Sigmoid colon (tissue), 7 donors: ENCODE results near the gene SLFNL1. TPM values are rescaled to one million over a fixed set of nuclear protein-coding genes. Genes with fewer than 3 reads are reported as not detected.
A peak's percentile ranks its signal among the peaks of the same experiment; 100 is the strongest.

ENCODE experiments used
- DNase-seq: peaks from one replicate; pipeline ENCODE4 v3.0.0-alpha.2; 2019
- H3K27ac ChIP-seq, 4 donors: fragments of 200-600 bp; sonication (generic); one replicate each; pipeline ENCODE4 v1.5.1; 2016 to 2019; ENCODE audit warnings: mild to moderate bottlenecking in 1 of 4
- H3K27me3 ChIP-seq, 3 donors: fragments of 200-600 bp; sonication (generic); one replicate each; pipeline ENCODE4 v1.5.1; 2019; ENCODE audit warnings: mild to moderate bottlenecking in 1 of 3
- H3K36me3 ChIP-seq, 4 donors: fragments of 200-600 bp; sonication (generic); one replicate each; pipeline ENCODE4 v1.5.1; 2016 to 2019
- H3K4me1 ChIP-seq, 4 donors: fragments of 200-600 bp; sonication (generic); one replicate each; pipeline ENCODE4 v1.5.1; 2017 to 2019
- H3K4me3 ChIP-seq, 4 donors: fragments of 200-600 bp; sonication (generic); one replicate each; pipeline ENCODE4 v1.5.1; 2017 to 2019; ENCODE audit warnings: mild to moderate bottlenecking in 2 of 4, moderate library complexity in 1 of 4
- H3K9me3 ChIP-seq, 4 donors: fragments of 200-600 bp in 3 of 4; sonication (generic) in 3 of 4; one replicate each; pipeline versions ENCODE4 v1.5.1 to v1.6.1; 2013 to 2019
- CTCF ChIP-seq, 4 experiments: fragments of 450-650 bp in 3 of 4; fragments of 200-600 bp in 1 of 4; IDR thresholded peaks; one replicate each; pipeline ENCODE4 v1.5.1; 2016 to 2019; ENCODE audit warnings: antibody characterized with exemption in 4 of 4, mild to moderate bottlenecking in 3 of 4, moderate library complexity in 2 of 4
- EP300 ChIP-seq, 4 donors: sonication (generic); formaldehyde crosslinking; IDR thresholded peaks; one replicate each; pipeline ENCODE4 v1.6.1; 2017; ENCODE audit warnings: antibody characterized with exemption in 4 of 4
- POLR2A ChIP-seq, 2 donors: fragments of 450-650 bp; IDR thresholded peaks; one replicate each; pipeline ENCODE4 v1.6.1; 2016; ENCODE audit warnings: antibody characterized with exemption in 2 of 2, mild to moderate bottlenecking in 2 of 2, moderate library complexity in 2 of 2
- POLR2AphosphoS5 ChIP-seq, 4 donors: sonication (generic); formaldehyde crosslinking; IDR thresholded peaks; one replicate each; pipeline ENCODE4 v1.6.1; 2017; ENCODE audit warnings: antibody characterized with exemption in 4 of 4
- WGBS, 2 donors: extraction: QIAGEN DNeasy Blood & Tissue Kit; methylation state at CpG; one replicate each; pipeline ENCODE4 v1.1.7; 2013; 5-methylcytosine and 5-hydroxymethylcytosine counted together
- intact Hi-C: fragments of 100-400 bp; cut with DNase I; formaldehyde crosslinking; loops from one replicate; pipeline ENCODE4 v1.15.1; 2023
- polyA plus RNA-seq, 3 donors: library from polyadenylated mRNA; stranded (reverse); fragments of 200-250 nt; gene quantifications; one replicate each; pipeline ENCODE4 v1.2.3, GENCODE V29; 2013
- total RNA-seq, 4 donors: library from RNA; depleted of rRNA; stranded (reverse); fragments of >200 nt; gene quantifications; one replicate each; pipeline ENCODE4 v1.1.0, GENCODE V29; 2016
- donor health status: healthy with polysubstance abuse.
- donor health status: Bipolar disorder and iron deficiency.
- donor health status: healthy.

Gene SLFNL1
- total and polyA plus RNA-seq, 7 donors = 0.28 to 0.99 (median 0.36) TPM; not detected in 2

GRCh38 chr1:40973912-40974311 is 47.6 kb downstream of the SLFNL1 start:
- Histone ChIP-seq H3K4me3 (no peak overlapping the region), H3K27ac (no peak overlapping the region), H3K9me3 (no peaks in the 10 kb centered on the region), H3K4me1 (peaks cover 0 to 8% (median 1%) of the 10 kb centered on the region in 4 donors), H3K36me3 (no peaks in the 10 kb centered on the region), H3K27me3 (no peaks in the 10 kb centered on the region)
- WGBS, 2 donors = 45 to 59% methylated on average over 2 of the region's 2 CpGs
- intact Hi-C loops = no loop called here
- no peak for TF ChIP-seq CTCF (IDR thresholded peaks at IDR 0.05)
- TF ChIP-seq POLR2AphosphoS5 (IDR thresholded peaks at IDR 0.05) = no peak
- TF ChIP-seq POLR2A (IDR thresholded peaks at IDR 0.05) = no peak
- TF ChIP-seq EP300 (IDR thresholded peaks at IDR 0.05) = no peak
- no peak for DNase-seq

- Histone ChIP-seq H3K4me1 (peaks cover 0 to 18% (median 15%) of the 10 kb centered on the region in 4 donors), H3K36me3 (no peaks in the 10 kb centered on the region), H3K4me3 (no peak overlapping the region), H3K9me3 (no peaks in the 10 kb centered on the region), H3K27me3 (no peaks in the 10 kb centered on the region), H3K27ac (no peak overlapping the region)
- WGBS, 2 donors = 54 to 68% methylated on average over 1 of the region's 1 CpG
- no peak for TF ChIP-seq EP300 (IDR thresholded peaks at IDR 0.05)
- no peak for TF ChIP-seq CTCF (IDR thresholded peaks at IDR 0.05)
- TF ChIP-seq POLR2A (IDR thresholded peaks at IDR 0.05) = no peak
- TF ChIP-seq POLR2AphosphoS5 (IDR thresholded peaks at IDR 0.05) = no peak
- intact Hi-C loops = no loop called here
- DNase-seq = peak; percentile 19
Observed at GRCh38 chr1:40971966-40972365, 49.6 kb downstream of the SLFNL1 start.

- no peaks in the 10 kb centered on the region for H3K9me3 ChIP-seq
- peak overlapping the region in 1 of 4 donors; percentile 88 for H3K27ac ChIP-seq
- peaks cover 0 to 30% (median 20%) of the 10 kb centered on the region in 4 donors for H3K4me1 ChIP-seq
- intact Hi-C loops = no loop called here
- WGBS, 2 donors = 91 to 94% methylated on average over 6 of the region's 6 CpGs
- TF ChIP-seq POLR2A (IDR thresholded peaks at IDR 0.05) (no peak), POLR2AphosphoS5 (IDR thresholded peaks at IDR 0.05) (no peak), CTCF (IDR thresholded peaks at IDR 0.05) (no peak), EP300 (IDR thresholded peaks at IDR 0.05) (no peak)
- H3K4me3 ChIP-seq = no peak overlapping the region
- no peaks in the 10 kb centered on the region for H3K36me3 ChIP-seq
- no peaks in the 10 kb centered on the region for H3K27me3 ChIP-seq
- DNase-seq = no peak
Observed at GRCh38 chr1:40969445-40969844, 52.1 kb downstream of the SLFNL1 start.

- peak; percentile 5 for DNase-seq
- Histone ChIP-seq H3K27ac (peak overlapping the region in 3 of 4 donors; percentile 26 to 88 (median 78)), H3K4me3 (no peak overlapping the region), H3K36me3 (no peaks in the 10 kb centered on the region), H3K9me3 (no peaks in the 10 kb centered on the region), H3K4me1 (peaks cover 0 to 30% (median 20%) of the 10 kb centered on the region in 4 donors), H3K27me3 (no peaks in the 10 kb centered on the region)
- intact Hi-C loops = no loop called here
- 64 to 92% methylated on average over 4 of the region's 4 CpGs for WGBS, 2 donors
- no peak for TF ChIP-seq CTCF (IDR thresholded peaks at IDR 0.05)
Observed at GRCh38 chr1:40966417-40966816, 55.1 kb downstream of the SLFNL1 start.

Other genes starting within 250 kb of the SLFNL1 start
- gene KCNQ4, start 237.9 kb downstream of the SLFNL1 start, total RNA-seq = 10 to 100 TPM in 1 of 4 donors, 1 to 10 TPM in 3; 4.8 to 10.8 (median 8.7) TPM
- gene KCNQ4, start 237.9 kb downstream of the SLFNL1 start, polyA plus RNA-seq = 1 to 10 TPM in 1 of 3 donors, under 1 TPM in 1, not detected in 1; 0.60 to 2.6 TPM
- 10 to 100 TPM; 22.7 to 59.8 (median 36.9) TPM for gene CITED4, start 159.4 kb downstream of the SLFNL1 start, total RNA-seq
- gene CITED4, start 159.4 kb downstream of the SLFNL1 start, polyA plus RNA-seq = 1 to 10 TPM in 1 of 3 donors, not detected in 2; 3.0 TPM
- 10 to 100 TPM; 26.0 to 99.0 (median 58.0) TPM for gene CTPS1, start 42.0 kb downstream of the SLFNL1 start, total RNA-seq
- 10 to 100 TPM in 1 of 3 donors, 1 to 10 TPM in 2; 1.8 to 18.1 (median 5.1) TPM for gene CTPS1, start 42.0 kb downstream of the SLFNL1 start, polyA plus RNA-seq
- 10 to 100 TPM; 52.4 to 95.8 (median 70.4) TPM for gene SCMH1, start 220.6 kb upstream of the SLFNL1 start, total RNA-seq
- 10 to 100 TPM; 10.2 to 24.9 (median 20.4) TPM for gene SCMH1, start 220.6 kb upstream of the SLFNL1 start, polyA plus RNA-seq